Stimulated activated CD8-positive, alpha-beta memory T cell treated with anti-CD3 and anti-CD28 coated beads, Interleukin-4, amount 100 ng/mL, for 4 hours (primary cell): Measurements from ENCODE around the gene DDR1.
A peak's percentile ranks its signal among the peaks of the same experiment; 100 is the strongest.

ENCODE experiments used
- DNase-seq, 2 donors: peaks; one replicate each; pipeline ENCODE4 v3.0.0-alpha.2; 2020; ENCODE audit warnings: low read depth in 2 of 2, low spot score in 1 of 2

The DDR1 gene

GRCh38 chr6:30883685-30884520 lies at the start of gene DDR1:
Gene DDR1, plus strand, starts transcription at chr6:30884519. Its CDS starts 4,211 bp downstream, at chr6:30888730.
- DNase-seq = peak in 1 of 2 donors; percentile 24

GRCh38 chr6:30834646-30835045 lies 49.7 kb upstream of the DDR1 start:
- no peak for DNase-seq

- no peak for DNase-seq
Measured at GRCh38 chr6:30835576-30835975, 48.7 kb upstream of the DDR1 start.

GRCh38 chr6:30836431-30836866 lies 47.9 kb upstream of the DDR1 start:
- DNase-seq = no peak

GRCh38 chr6:30836957-30837356 lies 47.4 kb upstream of the DDR1 start:
- DNase-seq = no peak

GRCh38 chr6:30837432-30837831 lies 46.9 kb upstream of the DDR1 start:
- no peak for DNase-seq

GRCh38 chr6:30837870-30838269 lies 46.4 kb upstream of the DDR1 start:
- DNase-seq = no peak

GRCh38 chr6:30839671-30840070 lies 44.6 kb upstream of the DDR1 start:
- no peak for DNase-seq

GRCh38 chr6:30840084-30840934 lies 44.0 kb upstream of the DDR1 start:
- DNase-seq = no peak

- no peak for DNase-seq
Measured at GRCh38 chr6:30840935-30841643, 43.2 kb upstream of the DDR1 start.

- no peak for DNase-seq
Measured at GRCh38 chr6:30841644-30842504, 42.4 kb upstream of the DDR1 start.

GRCh38 chr6:30842754-30843610 lies 41.3 kb upstream of the DDR1 start:
- no peak for DNase-seq

GRCh38 chr6:30843611-30843998 lies 40.7 kb upstream of the DDR1 start:
- no peak for DNase-seq

GRCh38 chr6:30844118-30844535 lies 40.2 kb upstream of the DDR1 start:
- DNase-seq = no peak

- DNase-seq = no peak
Measured at GRCh38 chr6:30845183-30845582, 39.1 kb upstream of the DDR1 start.

- no peak for DNase-seq
Measured at GRCh38 chr6:30847421-30847970, 36.8 kb upstream of the DDR1 start.

- DNase-seq = no peak
Measured at GRCh38 chr6:30847971-30848436, 36.3 kb upstream of the DDR1 start.

GRCh38 chr6:30849903-30850651 lies 34.2 kb upstream of the DDR1 start:
- no peak for DNase-seq
